UCSD-AML1 (cell line): ENCODE results near the gene TMEM150B.
"Not testable (repeated sequence)": the region's sequence is repeated elsewhere in the genome, so short reads cannot be mapped to it uniquely, and the experiment has no call there.

Experiments
- DNase-seq: peaks from one replicate; lab custom pipeline; 2025; ENCODE audit not compliant: unreplicated experiment; lab: John Stamatoyannopoulos, UW

Gene TMEM150B

GRCh38 chr19:55339889-55340783 is 15.0 kb upstream of the TMEM150B start:
- DNase-seq: no peak

DNA sequence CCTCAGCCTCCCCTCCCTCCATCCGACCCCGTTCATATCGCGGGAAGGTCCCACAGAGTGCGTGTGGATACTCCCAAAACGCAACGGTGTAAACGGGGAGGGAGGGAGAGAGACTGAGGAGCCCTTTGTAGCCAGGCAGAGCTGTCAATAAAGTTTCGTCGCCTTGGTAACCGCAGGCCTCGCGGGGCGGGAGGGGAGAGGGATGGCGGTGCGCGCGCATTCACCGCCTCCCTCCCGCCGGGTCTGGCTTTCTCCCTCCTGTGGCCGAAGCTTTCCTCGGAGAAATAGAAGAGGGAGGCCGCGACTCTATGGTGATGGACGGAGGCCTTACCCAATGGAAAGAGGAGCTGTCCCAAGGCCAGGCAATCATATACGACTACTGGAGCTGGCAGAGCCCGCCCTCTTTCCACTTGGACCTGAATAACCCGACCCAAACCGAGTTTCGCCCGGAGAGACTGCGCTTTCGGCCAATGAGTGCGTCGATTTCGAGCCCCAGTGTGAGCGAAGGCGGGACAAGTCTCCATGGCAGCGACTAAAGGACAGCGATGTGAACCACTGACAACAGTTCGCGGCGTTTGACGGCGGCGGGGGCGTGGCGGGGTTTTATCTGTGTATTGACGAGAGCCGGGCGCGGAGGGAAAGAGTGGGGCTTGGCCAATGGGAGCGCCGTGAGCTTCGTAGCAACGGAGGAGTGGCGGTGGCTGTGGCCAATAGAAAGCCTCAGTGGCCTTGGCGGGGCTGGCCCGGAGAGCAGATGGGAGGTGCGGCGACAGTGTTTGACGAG is 14.2 kb upstream of the TMEM150B start, which contains the start of gene KMT5C:
KMT5C (plus strand) TSS at position 772 of the 784 bp plus-strand sequence. CDS start 2,061 bp downstream, outside the sequence.
- DNase-seq: peak; percentile 100

- no peak for DNase-seq
Observed at GRCh38 chr19:55336101-55336500, 11.0 kb upstream of the TMEM150B start.

DNA sequence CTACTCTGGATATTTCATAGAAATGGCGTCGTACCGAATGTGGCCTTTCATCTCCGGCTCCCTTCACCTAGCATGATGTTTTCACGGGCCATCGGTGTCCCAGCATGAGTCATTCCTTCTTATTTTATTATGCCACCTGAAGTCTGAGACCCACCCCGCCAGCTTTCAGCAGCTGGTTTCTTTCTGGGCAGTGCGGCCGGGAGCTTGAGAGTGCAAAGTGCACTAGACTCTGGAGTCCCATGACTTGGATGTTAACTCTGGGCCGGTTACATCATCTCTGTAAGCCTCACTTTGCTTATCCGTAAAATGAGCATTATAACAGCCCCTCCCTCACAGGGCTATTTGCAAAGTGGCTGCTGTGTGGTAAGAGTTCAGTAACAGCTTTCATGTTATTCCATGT is 8.7 kb upstream of the TMEM150B start:
- no peak for DNase-seq

DNA sequence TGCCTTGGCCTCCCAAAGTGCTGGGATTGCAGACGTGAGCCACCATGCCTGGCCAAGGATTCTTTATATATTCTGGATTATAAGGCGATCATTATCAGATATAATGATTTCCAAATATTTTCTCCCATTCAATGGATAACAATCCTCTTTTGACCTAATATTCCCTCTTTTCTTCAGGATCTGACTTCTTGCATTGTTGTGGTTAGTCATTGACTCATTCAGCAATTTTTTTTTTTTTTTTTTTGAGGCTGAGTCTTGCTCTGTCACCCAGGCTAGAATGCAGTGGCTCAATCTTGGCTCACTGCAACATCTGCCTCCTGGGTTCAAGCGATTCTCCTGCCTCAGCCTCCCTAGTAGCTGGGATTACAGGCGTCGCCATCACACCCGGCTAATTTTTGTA is 4.7 kb upstream of the TMEM150B start:
- DNase-seq: not testable (repeated sequence)

DNA sequence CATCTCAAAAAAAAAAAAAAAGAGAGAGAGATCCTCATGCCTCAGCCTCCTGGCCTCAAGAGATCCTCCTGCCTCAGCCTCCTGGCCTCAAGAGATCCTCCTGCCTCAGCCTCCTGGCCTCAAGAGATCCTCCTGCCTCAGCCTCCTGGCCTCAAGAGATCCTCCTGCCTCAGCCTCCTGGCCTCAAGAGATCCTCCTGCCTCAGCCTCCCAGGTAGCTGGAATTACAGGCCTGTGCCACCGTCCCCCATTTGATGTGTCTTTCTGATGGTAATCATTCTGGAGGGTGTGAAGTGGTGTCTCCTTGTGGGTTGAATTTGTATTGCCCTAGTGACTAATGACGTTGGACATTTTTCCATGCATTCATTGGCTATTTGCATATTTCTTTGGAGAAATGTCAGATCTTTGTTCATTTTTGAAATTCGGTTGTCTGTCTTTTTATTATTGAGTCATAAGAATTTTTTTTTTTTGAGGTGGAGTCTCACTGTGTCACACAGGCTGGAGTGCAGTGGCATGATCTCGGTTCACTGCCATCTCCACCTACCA is 3.7 kb upstream of the TMEM150B start:
- DNase-seq: not testable (repeated sequence)

GRCh38 chr19:55324662-55325061 is 479 bp downstream of the TMEM150B start:
- no peak for DNase-seq

GRCh38 chr19:55322204-55322885 is 2.8 kb downstream of the TMEM150B start:
- no peak for DNase-seq

DNA sequence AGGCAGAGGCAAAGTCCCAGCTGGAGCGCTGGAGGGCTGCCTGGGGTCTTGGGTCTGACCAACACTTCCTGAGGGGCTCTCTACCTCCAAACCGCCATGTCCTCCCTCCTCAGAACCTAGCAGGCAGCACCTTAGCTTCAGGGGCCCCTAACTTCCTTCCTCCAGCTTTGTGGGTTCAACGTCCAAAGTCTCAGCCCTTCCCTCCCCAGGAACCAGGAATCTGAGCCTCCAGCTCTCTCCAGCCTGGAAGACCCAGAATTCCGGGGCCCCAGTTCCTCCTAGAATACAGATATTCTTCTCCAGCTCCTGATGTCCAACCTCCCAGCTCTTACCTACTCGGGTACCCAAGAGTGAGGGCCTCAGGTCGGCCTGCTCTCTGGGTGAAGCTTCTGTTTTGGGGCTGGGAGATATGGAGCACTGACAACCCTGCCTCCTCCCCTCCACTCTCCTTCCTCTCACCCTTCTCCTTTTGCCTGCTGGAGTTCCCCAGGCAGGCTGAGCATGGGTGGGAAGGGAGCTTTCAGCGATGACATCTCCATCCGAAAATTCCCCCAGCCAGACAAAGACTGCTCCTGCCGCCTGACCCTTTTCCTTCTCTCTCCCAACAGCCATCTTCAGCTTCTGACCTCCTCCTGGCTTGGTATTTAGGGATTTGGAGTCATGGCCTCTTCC is 3.5 kb downstream of the TMEM150B start:
- DNase-seq: no peak

GRCh38 chr19:55320844-55321419 is 4.2 kb downstream of the TMEM150B start:
- no peak for DNase-seq

DNA sequence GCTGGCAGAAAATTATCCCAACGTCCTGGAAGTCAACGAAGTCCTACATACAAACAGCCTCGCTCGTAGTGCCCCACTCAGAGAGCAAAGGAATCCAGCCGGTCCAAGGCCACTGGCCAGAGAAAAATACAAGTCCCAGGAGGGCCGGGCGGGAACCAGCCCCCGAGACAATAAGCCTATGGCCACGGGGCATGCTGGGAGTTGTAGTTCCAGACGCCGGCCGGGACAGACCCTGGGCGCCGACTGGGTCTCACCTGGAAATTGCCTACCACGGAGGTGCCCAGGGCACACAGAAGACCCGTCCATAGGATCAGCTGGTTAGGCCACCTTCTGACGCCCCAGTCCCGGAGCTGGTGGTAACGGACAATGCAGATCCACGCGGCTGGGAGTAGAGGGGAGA is 5.4 kb downstream of the TMEM150B start:
- DNase-seq: no peak

GRCh38 chr19:55316646-55317045 is 8.5 kb downstream of the TMEM150B start:
- no peak for DNase-seq

DNA sequence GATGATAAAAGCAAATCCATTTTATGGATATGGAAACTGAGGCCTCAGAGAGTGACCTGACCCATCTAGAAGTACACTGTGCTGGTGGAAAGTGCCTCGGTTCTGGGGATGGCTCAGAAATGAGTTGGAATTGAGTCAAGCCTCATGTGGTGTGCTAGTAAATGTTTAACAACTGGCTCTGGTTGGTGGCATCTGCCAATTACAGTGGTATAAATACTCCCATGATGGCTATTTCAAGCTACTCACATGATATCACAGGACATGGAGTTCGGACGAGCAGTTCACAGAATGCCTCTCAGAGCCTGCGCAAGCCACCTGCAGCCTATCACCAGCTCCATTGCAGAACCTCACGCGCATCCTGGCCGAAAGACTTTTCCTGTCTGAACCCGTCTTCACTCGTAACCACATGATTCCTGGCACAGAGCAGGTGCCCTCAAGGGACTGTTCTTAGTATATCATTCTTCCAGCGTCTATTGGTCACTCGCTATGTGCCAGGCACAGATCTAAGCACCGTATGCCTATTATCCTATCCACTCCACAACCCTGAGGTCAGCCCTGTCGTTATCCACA is 9.1 kb downstream of the TMEM150B start:
- DNase-seq: no peak

DNA sequence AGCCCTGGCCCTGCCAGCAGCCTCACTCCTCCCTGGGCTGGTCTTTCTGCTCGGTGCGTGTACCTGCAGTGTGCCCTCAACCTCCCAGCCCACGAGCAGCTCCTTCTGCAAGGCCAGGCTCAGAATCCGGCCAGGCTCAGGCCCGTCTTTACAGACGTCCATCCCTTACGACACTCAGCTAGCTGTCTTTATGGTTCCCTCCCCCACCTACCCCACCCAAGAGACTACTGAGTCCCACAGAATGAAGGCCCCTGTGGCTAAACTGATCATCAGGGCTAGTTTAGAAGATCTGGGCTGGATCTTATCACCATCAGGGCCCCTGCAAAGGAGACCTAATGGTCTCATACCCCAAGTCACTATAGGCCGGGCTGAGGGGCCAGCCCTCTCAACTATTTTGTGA is 10.7 kb downstream of the TMEM150B start:
- no peak for DNase-seq

GRCh38 chr19:55312621-55313512 is 12.3 kb downstream of the TMEM150B start:
- DNase-seq: no peak

DNA sequence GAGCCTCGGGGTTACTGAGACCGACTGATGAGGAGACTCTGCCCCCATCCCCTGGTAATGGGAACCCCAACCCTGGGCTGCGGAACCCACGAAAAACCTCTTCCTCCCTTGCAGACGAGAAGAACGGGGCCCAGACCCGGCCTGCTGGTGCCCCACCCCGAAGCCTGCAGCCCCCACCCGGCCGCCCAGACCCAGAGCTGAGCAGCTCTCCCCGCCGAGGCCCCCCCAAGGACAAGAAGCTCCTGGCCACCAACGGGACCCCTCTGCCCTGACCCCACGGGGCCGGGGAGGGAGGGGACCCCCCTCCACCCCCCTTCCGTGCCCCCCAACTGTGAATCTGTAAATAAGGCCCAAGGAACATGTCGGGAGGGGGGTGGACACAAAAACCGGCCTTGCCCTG is 13.3 kb downstream of the TMEM150B start:
- DNase-seq: no peak

DNA sequence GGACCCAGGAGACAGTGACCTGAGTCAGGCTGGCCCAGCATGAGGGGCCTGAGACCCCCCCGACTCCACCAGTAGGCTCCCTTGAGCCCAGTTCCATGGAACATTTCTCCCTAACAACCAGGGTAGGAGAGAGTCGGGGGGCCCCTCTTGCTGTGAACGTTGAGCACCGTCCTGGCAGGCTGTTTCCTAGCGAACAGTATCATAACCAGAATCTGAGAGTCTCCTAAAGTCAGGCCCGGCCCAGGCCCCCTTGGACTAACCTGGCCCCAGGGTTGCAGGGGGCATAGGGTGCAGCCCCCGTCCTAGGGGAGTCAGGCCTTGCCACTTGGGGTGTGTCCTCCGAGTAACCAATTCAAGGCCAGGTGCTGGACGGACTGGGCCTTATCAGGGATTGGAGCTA is 13.7 kb downstream of the TMEM150B start:
- no peak for DNase-seq

- DNase-seq: no peak
Observed at GRCh38 chr19:55310498-55310897, 14.6 kb downstream of the TMEM150B start.

- no peak for DNase-seq
Observed at GRCh38 chr19:55309448-55309847, 15.7 kb downstream of the TMEM150B start.
